Endodermal cell (in vitro differentiated cells): Measurements from ENCODE around the gene IRF2BP2. TPM values are rescaled to one million over a fixed set of nuclear protein-coding genes. Genes with fewer than 3 reads are reported as not detected.

ENCODE experiments used
- DNase-seq: peaks from one replicate; pipeline ENCODE4 v3.0.0-alpha.2; 2017
- H3K27ac ChIP-seq: 2 replicates; pipeline ENCODE4 v1.5.1; 2013; ENCODE audit warnings: mild to moderate bottlenecking, low read depth, low read length, moderate library complexity
- H3K27me3 ChIP-seq: 2 replicates; pipeline ENCODE4 v1.6.1; 2013; ENCODE audit warnings: mild to moderate bottlenecking, low read length, moderate library complexity; ENCODE audit not compliant: insufficient read depth, control insufficient read depth, poor library complexity, severe bottlenecking
- H3K36me3 ChIP-seq: 2 replicates; pipeline ENCODE4 v1.7.0; 2013; ENCODE audit warnings: mild to moderate bottlenecking, low read length, moderate library complexity; ENCODE audit not compliant: control insufficient read depth, insufficient read depth
- H3K4me1 ChIP-seq: one replicate; pipeline ENCODE4 v1.7.0; 2013; ENCODE audit warnings: low read length; ENCODE audit not compliant: control insufficient read depth, insufficient read depth
- H3K4me3 ChIP-seq: 2 replicates; pipeline ENCODE4 v1.5.1; 2013; ENCODE audit warnings: mild to moderate bottlenecking, low read length, moderate library complexity
- H3K9ac ChIP-seq: 2 replicates; pipeline ENCODE4 v1.6.1; 2013; ENCODE audit warnings: mild to moderate bottlenecking, low read length, moderate library complexity; ENCODE audit not compliant: poor library complexity, severe bottlenecking; ENCODE audit errors: extremely low read depth
- H3K9me3 ChIP-seq: 2 replicates; pipeline ENCODE4 v1.6.1; 2013; ENCODE audit warnings: mild to moderate bottlenecking, low read length, moderate library complexity; ENCODE audit not compliant: control insufficient read depth
- H3K27ac Mint-ChIP-seq: 2 replicates; pipeline ENCODE4 v1.8.0; 2020; ENCODE audit warnings: mixed read lengths
- H3K27me3 Mint-ChIP-seq: 2 replicates; pipeline ENCODE4 v1.8.0; 2021; ENCODE audit warnings: mild to moderate bottlenecking, mixed read lengths; ENCODE audit not compliant: insufficient read depth
- H3K36me3 Mint-ChIP-seq: 2 replicates; pipeline ENCODE4 v1.8.0; 2020; ENCODE audit warnings: low read depth, mixed read lengths
- H3K4me1 Mint-ChIP-seq: 2 replicates; pipeline ENCODE4 v1.8.0; 2020; ENCODE audit warnings: mixed read lengths
- H3K4me3 Mint-ChIP-seq: 2 replicates; pipeline ENCODE4 v1.8.0; 2020; ENCODE audit warnings: mild to moderate bottlenecking, moderate library complexity, mixed read lengths
- H3K9me3 Mint-ChIP-seq: 2 replicates; pipeline ENCODE4 v1.8.0; 2020; ENCODE audit warnings: mild to moderate bottlenecking, mixed read lengths
- CTCF ChIP-seq: fragments of 200-600 bp; sonication (generic); conservative IDR thresholded peaks from 2 replicates; pipeline ENCODE4 v1.5.0; 2021; ENCODE audit warnings: antibody characterized with exemption, mild to moderate bottlenecking
- WGBS, 2 experiments: methylation state at CpG; one replicate each; pipeline versions ENCODE4 v1.1.5 to v1.1.7; 2013; ENCODE audit warnings: missing lambda C conversion rate in 2 of 2, mixed read lengths in 1 of 2; ENCODE audit not compliant: insufficient coverage in 1 of 2, insufficient read length in 1 of 2; 5-methylcytosine and 5-hydroxymethylcytosine counted together
- total RNA-seq, 2 donors: library from RNA; stranded (reverse); fragmentation: NEBNext Ultra II Directional in 1 of 2; extraction: Animal tissue kit (Norgen Biotek cat#: 25700) in 1 of 2; gene quantifications; 2 replicates in 1 of 2; 3 replicates in 1 of 2; pipeline ENCODE4 v1.2.1, GENCODE V29; 2021

Gene IRF2BP2
- total RNA-seq, 2 donors from 2014 or later = 41.6 to 45.7 TPM

- no peaks in the 10 kb centered on the region for H3K27me3 ChIP-seq
- 69 to 76% methylated on average over 5 to 7 of the region's 7 CpGs for WGBS, 2 experiments
- peaks cover 27% of the 10 kb centered on the region for H3K4me1 Mint-ChIP-seq
- TF ChIP-seq CTCF = no peak
- peak overlapping the region; percentile 86 for H3K27ac Mint-ChIP-seq
- no peak overlapping the region for H3K4me3 ChIP-seq
- no peak overlapping the region for H3K4me3 Mint-ChIP-seq
- H3K27ac ChIP-seq = peak overlapping the region; percentile 61
- H3K9me3 ChIP-seq = no peaks in the 10 kb centered on the region
- H3K4me1 ChIP-seq = peaks cover 10% of the 10 kb centered on the region
- no peaks in the 10 kb centered on the region for H3K36me3 Mint-ChIP-seq
- H3K9me3 Mint-ChIP-seq = no peaks in the 10 kb centered on the region
- no peak overlapping the region for H3K9ac ChIP-seq
- DNase-seq = no peak
- H3K36me3 ChIP-seq = no peaks in the 10 kb centered on the region
- H3K27me3 Mint-ChIP-seq = no peaks in the 10 kb centered on the region
Measured at GRCh38 chr1:234617986-234618736, 8.2 kb upstream of the IRF2BP2 start.

- Mint-ChIP-seq H3K27ac (peak overlapping the region; percentile 72), H3K9me3 (no peaks in the 10 kb centered on the region), H3K36me3 (no peaks in the 10 kb centered on the region), H3K27me3 (no peaks in the 10 kb centered on the region), H3K4me3 (no peak overlapping the region), H3K4me1 (peaks cover 35% of the 10 kb centered on the region)
- no peaks in the 10 kb centered on the region for H3K27me3 ChIP-seq
- H3K36me3 ChIP-seq = no peaks in the 10 kb centered on the region
- no peak for DNase-seq
- H3K4me3 ChIP-seq = no peak overlapping the region
- WGBS, 2 experiments = 88 to 96% methylated on average over 4 to 9 of the region's 14 CpGs
- no peak overlapping the region for H3K9ac ChIP-seq
- H3K4me1 ChIP-seq = peaks cover 11% of the 10 kb centered on the region
- H3K27ac ChIP-seq = no peak overlapping the region
- TF ChIP-seq CTCF = peak; percentile 66
- H3K9me3 ChIP-seq = no peaks in the 10 kb centered on the region
Measured at GRCh38 chr1:234617131-234617985, 7.4 kb upstream of the IRF2BP2 start.

GRCh38 chr1:234616644-234617043 lies 6.7 kb upstream of the IRF2BP2 start:
- TF ChIP-seq CTCF = no peak
- H3K27me3 Mint-ChIP-seq = no peaks in the 10 kb centered on the region
- no peak overlapping the region for H3K27ac ChIP-seq
- H3K27me3 ChIP-seq = no peaks in the 10 kb centered on the region
- H3K9ac ChIP-seq = no peak overlapping the region
- no peak overlapping the region for H3K4me3 Mint-ChIP-seq
- peaks cover 15% of the 10 kb centered on the region for H3K4me1 ChIP-seq
- DNase-seq = no peak
- peaks cover 43% of the 10 kb centered on the region for H3K4me1 Mint-ChIP-seq
- H3K36me3 ChIP-seq = no peaks in the 10 kb centered on the region
- H3K27ac Mint-ChIP-seq = peak overlapping the region; percentile 72
- H3K9me3 Mint-ChIP-seq = no peaks in the 10 kb centered on the region
- H3K4me3 ChIP-seq = no peak overlapping the region
- no peaks in the 10 kb centered on the region for H3K9me3 ChIP-seq
- 35 to 50% methylated on average over 2 of the region's 2 CpGs for WGBS, 2 experiments
- no peaks in the 10 kb centered on the region for H3K36me3 Mint-ChIP-seq
